DOHH2 (cell line): ENCODE data around the gene LOXL4.

ENCODE experiments used
- H3F3A ChIP-seq: fragments of 200-600 bp; sonication (generic), shearing (Covaris generic); 2 replicates; pipeline ENCODE4 v1.6.0; 2016; ENCODE audit warnings: antibody characterized with exemption, mild to moderate bottlenecking; ENCODE audit not compliant: control insufficient read depth, insufficient read depth
- H3K27ac ChIP-seq: fragments of 200-600 bp; sonication (generic); 2 replicates; pipeline ENCODE4 v1.5.1; 2014; ENCODE audit warnings: low read depth, mild to moderate bottlenecking, low read length, moderate library complexity
- H3K27me3 ChIP-seq: fragments of 200-600 bp; sonication (generic); 2 replicates; pipeline ENCODE4 v1.6.1; 2014; ENCODE audit warnings: mild to moderate bottlenecking, low read length, mixed read lengths; ENCODE audit not compliant: control insufficient read depth
- H3K36me3 ChIP-seq: fragments of 200-600 bp; sonication (generic); 2 replicates; pipeline ENCODE4 v1.6.1; 2014; ENCODE audit warnings: mild to moderate bottlenecking, low read length, moderate library complexity, mixed read lengths; ENCODE audit not compliant: control insufficient read depth
- H3K4me1 ChIP-seq: fragments of 200-600 bp; sonication (generic); 2 replicates; pipeline ENCODE4 v1.6.1; 2014; ENCODE audit warnings: mild to moderate bottlenecking, low read length, mixed read lengths; ENCODE audit not compliant: control insufficient read depth
- H3K4me2 ChIP-seq: fragments of 200-600 bp; sonication (generic); 2 replicates; pipeline ENCODE4 v1.6.0; 2014; ENCODE audit warnings: mild to moderate bottlenecking, low read length, moderate library complexity
- H3K4me3 ChIP-seq: fragments of 200-600 bp; sonication (generic); 2 replicates; pipeline ENCODE4 v1.5.1; 2014; ENCODE audit warnings: mild to moderate bottlenecking, low read length, mixed read lengths
- H3K79me2 ChIP-seq: fragments of 200-600 bp; sonication (generic); 2 replicates; pipeline ENCODE4 v1.6.1; 2014; ENCODE audit warnings: mild to moderate bottlenecking, low read length, mixed read lengths; ENCODE audit not compliant: control insufficient read depth
- H3K9me2 ChIP-seq: fragments of 200-600 bp; sonication (generic); replicated peaks from 2 replicates; pipeline ENCODE4 v1.6.1; 2014; ENCODE audit warnings: mild to moderate bottlenecking, low read length, mixed read lengths; ENCODE audit not compliant: control insufficient read depth
- H3K9me3 ChIP-seq: fragments of 200-600 bp; sonication (generic); 2 replicates; pipeline ENCODE4 v1.6.1; 2014; ENCODE audit warnings: antibody characterized with exemption, low read length, mixed read lengths; ENCODE audit not compliant: control insufficient read depth, insufficient read depth
- H4K20me1 ChIP-seq: fragments of 200-600 bp; sonication (generic); 2 replicates; pipeline ENCODE4 v1.6.0; 2014; ENCODE audit warnings: low read depth, mild to moderate bottlenecking, antibody characterized with exemption, low read length, moderate library complexity; ENCODE audit not compliant: control insufficient read depth, insufficient read depth
- CTCF ChIP-seq: fragments of 200-600 bp; sonication (generic); IDR thresholded peaks from one replicate; pipeline ENCODE4 v1.5.1; 2014; ENCODE audit warnings: antibody characterized with exemption, mild to moderate bottlenecking, low read depth, low read length; ENCODE audit not compliant: poor library complexity, severe bottlenecking
- EZH2phosphoT487 ChIP-seq: fragments of 200-600 bp; sonication (generic); IDR thresholded peaks from 2 replicates; pipeline ENCODE4 v1.6.1; 2017; ENCODE audit warnings: borderline replicate concordance, mild to moderate bottlenecking, antibody characterized with exemption, low read length, moderate library complexity, mixed read lengths

Gene LOXL4

DNA sequence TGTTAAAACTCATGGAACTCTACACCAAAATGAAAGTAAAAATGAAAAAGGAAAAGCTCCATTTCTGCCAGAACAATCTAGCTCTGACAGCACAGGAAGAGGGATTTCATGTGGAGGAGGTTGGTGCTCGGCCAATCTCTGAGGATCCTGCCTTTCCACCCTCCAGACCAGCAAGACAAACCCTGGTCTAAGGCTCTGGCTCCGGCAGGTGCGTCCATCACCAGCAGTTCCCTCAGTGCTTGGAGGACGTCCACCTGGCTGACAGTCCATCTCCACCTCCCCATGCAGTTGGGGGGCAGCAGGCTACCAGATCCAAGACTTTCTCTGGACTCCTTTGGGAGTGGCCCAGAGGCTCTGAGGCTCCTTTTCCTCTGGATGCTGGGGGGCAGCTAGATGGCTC is 25.0 kb upstream of the LOXL4 start:
- H3K79me2 ChIP-seq = no peaks in the 10 kb centered on the region
- no peak overlapping the region for H3K4me2 ChIP-seq
- no peaks in the 10 kb centered on the region for H3K9me3 ChIP-seq

DNA sequence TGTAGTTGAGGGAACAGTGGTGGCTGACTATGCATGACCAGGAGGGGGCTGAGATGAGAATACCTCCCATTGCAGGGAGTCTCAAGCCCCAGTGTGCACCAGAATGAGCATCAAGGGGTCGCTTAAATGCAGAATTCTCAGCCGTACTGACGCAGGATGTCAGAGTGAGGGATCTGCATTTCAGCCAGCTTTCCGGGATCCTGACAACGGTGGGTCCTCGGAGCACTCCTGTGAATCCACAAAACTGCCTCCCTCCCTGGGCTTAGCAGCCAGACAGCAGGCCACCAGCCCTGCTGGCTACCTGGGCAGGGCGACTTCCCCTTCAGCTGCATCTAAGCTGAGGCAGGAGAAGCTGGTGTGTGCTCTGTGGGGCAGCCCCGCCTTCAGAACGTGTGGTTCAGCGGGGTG is 21.8 kb upstream of the LOXL4 start:
- H3K4me2 ChIP-seq = no peak overlapping the region
- no peaks in the 10 kb centered on the region for H3K9me3 ChIP-seq
- H3K4me3 ChIP-seq = no peak overlapping the region
- H3K27ac ChIP-seq = no peak overlapping the region
- H3K9me2 ChIP-seq = no peaks in the 10 kb centered on the region
- no peaks in the 10 kb centered on the region for H3F3A ChIP-seq
- H3K27me3 ChIP-seq = peaks cover 18% of the 10 kb centered on the region
- TF ChIP-seq EZH2phosphoT487 (no peak), CTCF (no peak)
- no peaks in the 10 kb centered on the region for H3K36me3 ChIP-seq
- no peaks in the 10 kb centered on the region for H3K79me2 ChIP-seq
- no peaks in the 10 kb centered on the region for H3K4me1 ChIP-seq
- H4K20me1 ChIP-seq = no peaks in the 10 kb centered on the region

More for the DNA sequence above, 25.0 kb upstream of the LOXL4 start:
- Histone ChIP-seq H3F3A (no peaks in the 10 kb centered on the region), H3K4me1 (no peaks in the 10 kb centered on the region), H3K9me2 (no peaks in the 10 kb centered on the region), H3K27me3 (peaks cover 39% of the 10 kb centered on the region), H3K36me3 (no peaks in the 10 kb centered on the region), H4K20me1 (no peaks in the 10 kb centered on the region), H3K4me3 (no peak overlapping the region), H3K27ac (no peak overlapping the region)
- no peak for TF ChIP-seq EZH2phosphoT487

DNA sequence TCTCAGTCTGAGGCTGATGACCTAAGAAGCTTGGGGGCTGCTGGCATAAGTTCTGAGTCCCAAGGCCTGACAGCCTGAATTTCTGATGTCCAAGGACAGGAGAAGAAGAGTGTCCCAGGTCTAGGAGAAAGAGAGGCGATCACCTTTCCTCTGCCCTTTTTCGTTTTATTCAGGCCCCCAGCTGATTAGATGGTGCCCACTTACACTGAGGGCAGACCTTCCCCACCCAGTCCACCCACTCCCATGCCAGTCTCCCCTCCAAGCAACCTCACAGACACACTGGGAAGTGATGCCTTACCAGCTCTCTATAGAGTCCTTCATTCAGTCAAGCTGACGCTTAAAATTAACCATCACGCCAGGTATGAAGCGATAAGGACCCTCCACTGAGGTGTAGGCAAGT is 19.3 kb upstream of the LOXL4 start:
- no peak for TF ChIP-seq EZH2phosphoT487
- TF ChIP-seq CTCF = no peak
- Histone ChIP-seq H3K27ac (no peak overlapping the region), H3K4me1 (no peaks in the 10 kb centered on the region), H3K36me3 (no peaks in the 10 kb centered on the region), H3K27me3 (peaks cover 27% of the 10 kb centered on the region), H3K9me3 (no peaks in the 10 kb centered on the region), H4K20me1 (no peaks in the 10 kb centered on the region), H3F3A (no peaks in the 10 kb centered on the region), H3K4me2 (no peak overlapping the region), H3K4me3 (no peak overlapping the region), H3K79me2 (no peaks in the 10 kb centered on the region), H3K9me2 (no peaks in the 10 kb centered on the region)

DNA sequence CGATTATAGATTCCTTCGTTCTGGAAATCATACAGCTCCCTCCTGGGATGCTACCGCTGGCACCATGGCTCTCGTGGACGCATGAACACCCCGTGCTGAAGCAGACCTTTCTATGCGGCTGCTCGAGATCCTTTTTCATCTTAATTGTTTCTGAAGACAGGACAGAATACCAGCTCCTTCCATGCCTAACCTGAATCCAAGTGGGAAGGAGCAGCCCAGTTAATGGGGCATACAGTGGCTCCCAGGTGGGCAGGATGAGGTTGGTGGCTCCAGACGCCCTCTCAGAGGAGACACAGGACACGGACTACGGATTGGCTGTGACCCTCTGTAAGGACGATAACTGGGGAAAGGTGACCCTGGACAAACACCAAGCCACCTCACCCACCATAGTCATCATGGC is 18.4 kb upstream of the LOXL4 start:
- no peaks in the 10 kb centered on the region for H3K36me3 ChIP-seq
- no peaks in the 10 kb centered on the region for H3F3A ChIP-seq
- TF ChIP-seq CTCF (no peak), EZH2phosphoT487 (no peak)
- H3K9me2 ChIP-seq = no peaks in the 10 kb centered on the region
- H3K27me3 ChIP-seq = peaks cover 32% of the 10 kb centered on the region
- no peak overlapping the region for H3K27ac ChIP-seq
- no peaks in the 10 kb centered on the region for H3K4me1 ChIP-seq
- H3K9me3 ChIP-seq = no peaks in the 10 kb centered on the region
- H3K4me3 ChIP-seq = no peak overlapping the region
- no peak overlapping the region for H3K4me2 ChIP-seq
- no peaks in the 10 kb centered on the region for H3K79me2 ChIP-seq
- no peaks in the 10 kb centered on the region for H4K20me1 ChIP-seq
